ENCODE measurements around the gene SEMA4A.
A peak's percentile ranks its signal among the peaks of the same experiment; 100 is the strongest.

Gene SEMA4A

GRCh38 chr1:156153362-156153761 lies at the start of gene SEMA4A:
SEMA4A (plus strand) TSS chr1:156153585; CDS start chr1:156154579, 994 bp downstream.
- in situ Hi-C loops (cut with HindIII; ENCODE audit: low pct_unique_long_range_greater_than_20kb, low sequenced_read_pairs) = no loop called here
- no peak for TF ChIP-seq JUND (IDR thresholded peaks at IDR 0.05; ENCODE audit: low read depth)
- peak; percentile 97 to 98 for DNase-seq (ENCODE audit: low read depth in 1 of 2, low spot score in 1 of 2)

- in situ Hi-C loops (cut with HindIII; ENCODE audit: low pct_unique_long_range_greater_than_20kb, low sequenced_read_pairs) = no loop called here
- peak; percentile 90 to 94 for DNase-seq (ENCODE audit: low read depth in 1 of 2, low spot score in 1 of 2)
- TF ChIP-seq JUND (IDR thresholded peaks at IDR 0.05; ENCODE audit: low read depth) = no peak
Measured at GRCh38 chr1:156104065-156104810, 49.1 kb upstream of the SEMA4A start.

GRCh38 chr1:156104861-156105832 lies 48.2 kb upstream of the SEMA4A start:
- in situ Hi-C loops (cut with HindIII; ENCODE audit: low pct_unique_long_range_greater_than_20kb, low sequenced_read_pairs) = no loop called here

GRCh38 chr1:156106624-156107488 lies 46.5 kb upstream of the SEMA4A start:
- in situ Hi-C loops (cut with HindIII; ENCODE audit: low pct_unique_long_range_greater_than_20kb, low sequenced_read_pairs) = no loop called here
- TF ChIP-seq JUND (IDR thresholded peaks at IDR 0.05; ENCODE audit: low read depth) = no peak
- peak in 1 of 2 experiments; percentile 83 for DNase-seq (ENCODE audit: low read depth in 1 of 2, low spot score in 1 of 2)

More at GRCh38 chr1:156104861-156105832, 48.2 kb upstream of the SEMA4A start:
- peak; percentile 76 to 89 for DNase-seq (ENCODE audit: low read depth in 1 of 2, low spot score in 1 of 2)
- no peak for TF ChIP-seq JUND (IDR thresholded peaks at IDR 0.05; ENCODE audit: low read depth)

GRCh38 chr1:156108057-156108456 lies 45.3 kb upstream of the SEMA4A start:
- TF ChIP-seq JUND (IDR thresholded peaks at IDR 0.05; ENCODE audit: low read depth) = no peak
- no peak for DNase-seq (ENCODE audit: low read depth in 1 of 2, low spot score in 1 of 2)
- in situ Hi-C loops (cut with HindIII; ENCODE audit: low pct_unique_long_range_greater_than_20kb, low sequenced_read_pairs) = no loop called here

- in situ Hi-C loops (cut with HindIII; ENCODE audit: low pct_unique_long_range_greater_than_20kb, low sequenced_read_pairs) = no loop called here
- DNase-seq (ENCODE audit: low read depth in 1 of 2, low spot score in 1 of 2) = no peak
- TF ChIP-seq JUND (IDR thresholded peaks at IDR 0.05; ENCODE audit: low read depth) = no peak
Measured at GRCh38 chr1:156108664-156109241, 44.6 kb upstream of the SEMA4A start.

- in situ Hi-C loops (cut with HindIII; ENCODE audit: low pct_unique_long_range_greater_than_20kb, low sequenced_read_pairs) = no loop called here
- no peak for TF ChIP-seq JUND (IDR thresholded peaks at IDR 0.05; ENCODE audit: low read depth)
- DNase-seq (ENCODE audit: low read depth in 1 of 2, low spot score in 1 of 2) = no peak
Measured at GRCh38 chr1:156110252-156110651, 43.1 kb upstream of the SEMA4A start.

- no peak for TF ChIP-seq JUND (IDR thresholded peaks at IDR 0.05; ENCODE audit: low read depth)
- in situ Hi-C loops (cut with HindIII; ENCODE audit: low pct_unique_long_range_greater_than_20kb, low sequenced_read_pairs) = no loop called here
- DNase-seq (ENCODE audit: low read depth in 1 of 2, low spot score in 1 of 2) = no peak
Measured at GRCh38 chr1:156111355-156111962, 41.9 kb upstream of the SEMA4A start.

- in situ Hi-C loops (cut with HindIII; ENCODE audit: low pct_unique_long_range_greater_than_20kb, low sequenced_read_pairs) = no loop called here
Measured at GRCh38 chr1:156112276-156113137, 40.9 kb upstream of the SEMA4A start.

GRCh38 chr1:156113282-156113950 lies 40.0 kb upstream of the SEMA4A start:
- in situ Hi-C loops (cut with HindIII; ENCODE audit: low pct_unique_long_range_greater_than_20kb, low sequenced_read_pairs) = no loop called here
- no peak for TF ChIP-seq JUND (IDR thresholded peaks at IDR 0.05; ENCODE audit: low read depth)
- DNase-seq (ENCODE audit: low read depth in 1 of 2, low spot score in 1 of 2) = no peak

More at GRCh38 chr1:156112276-156113137, 40.9 kb upstream of the SEMA4A start:
- TF ChIP-seq JUND (IDR thresholded peaks at IDR 0.05; ENCODE audit: low read depth) = no peak
- DNase-seq (ENCODE audit: low read depth in 1 of 2, low spot score in 1 of 2) = no peak
